GM23248 (cell line): ENCODE measurements around the gene PTPN20. TPM values are rescaled to one million over a fixed set of nuclear protein-coding genes. Genes with fewer than 3 reads are reported as not detected.
A peak's percentile ranks its signal among the peaks of the same experiment; 100 is the strongest.

Experiments
- DNase-seq: peaks from one replicate; pipeline ENCODE4 v3.0.0-alpha.2; 2015
- H2AFZ ChIP-seq: fragments of 200-600 bp; sonication (generic); 2 replicates; pipeline ENCODE4 v1.6.1; 2016; ENCODE audit warnings: antibody characterized with exemption
- H3F3A ChIP-seq: fragments of 200-600 bp; sonication (generic); 2 replicates; pipeline ENCODE4 v1.6.1; 2016; ENCODE audit warnings: mild to moderate bottlenecking, antibody characterized with exemption, mixed run types; ENCODE audit not compliant: insufficient read depth
- H3K27ac ChIP-seq: fragments of 200-600 bp; sonication (generic); 2 replicates; pipeline ENCODE4 v1.5.1; 2016; ENCODE audit warnings: mild to moderate bottlenecking
- H3K27me3 ChIP-seq: fragments of 200-600 bp; sonication (generic); replicated peaks from 2 replicates; pipeline ENCODE4 v1.6.1; 2016; ENCODE audit warnings: mild to moderate bottlenecking; ENCODE audit not compliant: insufficient read depth
- H3K36me3 ChIP-seq: fragments of 200-600 bp; sonication (generic); 2 replicates; pipeline ENCODE4 v1.6.1; 2016; ENCODE audit warnings: low read depth, mild to moderate bottlenecking
- H3K4me1 ChIP-seq: fragments of 200-600 bp; sonication (generic); 2 replicates; pipeline ENCODE4 v1.6.1; 2016; ENCODE audit warnings: mild to moderate bottlenecking; ENCODE audit not compliant: insufficient read depth
- H3K4me2 ChIP-seq: fragments of 200-600 bp; sonication (generic); one replicate; pipeline ENCODE4 v1.6.1; 2016; ENCODE audit warnings: mild to moderate bottlenecking; ENCODE audit not compliant: unreplicated experiment
- H3K4me3 ChIP-seq: fragments of 200-600 bp; sonication (generic); 2 replicates; pipeline ENCODE4 v1.5.1; 2016; ENCODE audit warnings: mild to moderate bottlenecking
- H3K79me2 ChIP-seq: fragments of 200-600 bp; sonication (generic); 2 replicates; pipeline ENCODE4 v1.6.1; 2016; ENCODE audit warnings: mild to moderate bottlenecking; ENCODE audit not compliant: insufficient read depth
- H3K9ac ChIP-seq: fragments of 200-600 bp; sonication (generic); 2 replicates; pipeline ENCODE4 v1.6.1; 2016; ENCODE audit warnings: mild to moderate bottlenecking
- H3K9me2 ChIP-seq: fragments of 200-600 bp; sonication (generic); 2 replicates; pipeline ENCODE4 v1.6.1; 2016; ENCODE audit warnings: mixed run types, mild to moderate bottlenecking, moderate library complexity; ENCODE audit not compliant: insufficient read depth
- H3K9me3 ChIP-seq: fragments of 200-600 bp; sonication (generic); one replicate; pipeline ENCODE4 v1.6.1; 2017; ENCODE audit warnings: low read depth
- H4K20me1 ChIP-seq: fragments of 200-600 bp; sonication (generic); 2 replicates; pipeline ENCODE4 v1.6.0; 2016; ENCODE audit not compliant: insufficient read depth
- EZH2 ChIP-seq: fragments of 200-600 bp; sonication (generic); IDR thresholded peaks from 2 replicates; pipeline ENCODE4 v1.6.1; 2018; ENCODE audit warnings: antibody characterized with exemption, mild to moderate bottlenecking; ENCODE audit not compliant: insufficient read depth, poor library complexity, severe bottlenecking
- EZH2phosphoT487 ChIP-seq: fragments of 200-600 bp; sonication (generic); IDR thresholded peaks from 2 replicates; pipeline ENCODE4 v1.6.1; 2018; ENCODE audit warnings: antibody characterized with exemption, moderate library complexity, mild to moderate bottlenecking, low read depth; ENCODE audit not compliant: insufficient read depth
- WGBS, 2 experiments: methylation state at CpG; one replicate each; pipeline ENCODE4 v1.1.6; 2015 to 2017; ENCODE audit warnings: low lambda C conversion rate in 2 of 2, low coverage in 1 of 2; ENCODE audit errors: missing lambda C conversion rate in 2 of 2; 5-methylcytosine and 5-hydroxymethylcytosine counted together
- in situ Hi-C: fragments of 300-500 bp; cut with MboI; formaldehyde crosslinking; loops from 2 replicates; pipeline ENCODE4 v1.15.0; 2020
- polyA plus RNA-seq: library from polyadenylated mRNA; unstranded; fragments of >200 nt; fragmentation: Nextera tagmentation; extraction: Ambion mirVana; gene quantifications from 2 replicates; pipeline ENCODE4 v1.2.1, GENCODE V29; 2016
- total RNA-seq: library from RNA; depleted of rRNA; stranded (reverse); fragments of >200 nt; shearing (Covaris generic); gene quantifications from 2 replicates; pipeline ENCODE4 v1.2.3, GENCODE V29; 2014

Gene PTPN20
- total and polyA plus RNA-seq, 2 experiments from 2014 or later: 0.15 to 0.22 TPM

GRCh38 chr10:47031211-47031900, 120.1 kb downstream of the PTPN20 start:
- no peaks in the 10 kb centered on the region for H3K27me3 ChIP-seq
- TF ChIP-seq EZH2: no peak
- TF ChIP-seq EZH2phosphoT487: no peak
- peak overlapping the region; percentile 65 for H2AFZ ChIP-seq
- no peaks in the 10 kb centered on the region for H3K9me2 ChIP-seq
- no peaks in the 10 kb centered on the region for H3K36me3 ChIP-seq
- peak; percentile 61 for DNase-seq
- H3K9me3 ChIP-seq: no peaks in the 10 kb centered on the region
- H3K27ac ChIP-seq: peak overlapping the region; percentile 50
- no peaks in the 10 kb centered on the region for H3K79me2 ChIP-seq
- H3K4me1 ChIP-seq: peaks cover 11% of the 10 kb centered on the region
- H3K4me2 ChIP-seq: no peak overlapping the region
- in situ Hi-C loops: no loop called here
- H3K4me3 ChIP-seq: no peak overlapping the region
- no peak overlapping the region for H3K9ac ChIP-seq
- WGBS, 2 experiments: 20 to 25% methylated on average over 7 of the region's 7 CpGs
- H4K20me1 ChIP-seq: no peaks in the 10 kb centered on the region
- H3F3A ChIP-seq: no peaks in the 10 kb centered on the region

- no peaks in the 10 kb centered on the region for H3K27me3 ChIP-seq
- no peaks in the 10 kb centered on the region for H3F3A ChIP-seq
- H2AFZ ChIP-seq: peak overlapping the region; percentile 65
- H3K9ac ChIP-seq: no peak overlapping the region
- H4K20me1 ChIP-seq: no peaks in the 10 kb centered on the region
- TF ChIP-seq EZH2 (no peak), EZH2phosphoT487 (no peak)
- peak; percentile 90 for DNase-seq
- in situ Hi-C loops: no loop called here
- H3K9me3 ChIP-seq: no peaks in the 10 kb centered on the region
- peaks cover 11% of the 10 kb centered on the region for H3K4me1 ChIP-seq
- H3K4me2 ChIP-seq: peak overlapping the region; percentile 49
- WGBS, 2 experiments: 42 to 56% methylated on average over 5 to 7 of the region's 7 CpGs
- no peaks in the 10 kb centered on the region for H3K9me2 ChIP-seq
- H3K79me2 ChIP-seq: no peaks in the 10 kb centered on the region
- peak overlapping the region; percentile 50 for H3K27ac ChIP-seq
- no peaks in the 10 kb centered on the region for H3K36me3 ChIP-seq
- no peak overlapping the region for H3K4me3 ChIP-seq
These were observed 120.8 kb downstream of the PTPN20 start for GRCh38 chr10:47031901-47032465.

- TF ChIP-seq EZH2 (no peak), EZH2phosphoT487 (no peak)
- Histone ChIP-seq H3K9ac (no peak overlapping the region), H3K4me3 (no peak overlapping the region), H3K4me2 (no peak overlapping the region), H2AFZ (no peak overlapping the region), H3K79me2 (no peaks in the 10 kb centered on the region), H3K4me1 (peaks cover 11% of the 10 kb centered on the region), H4K20me1 (no peaks in the 10 kb centered on the region), H3F3A (no peaks in the 10 kb centered on the region), H3K36me3 (no peaks in the 10 kb centered on the region), H3K27ac (no peak overlapping the region), H3K27me3 (no peaks in the 10 kb centered on the region), H3K9me3 (no peaks in the 10 kb centered on the region), H3K9me2 (no peaks in the 10 kb centered on the region)
- in situ Hi-C loops: no loop called here
- DNase-seq: no peak
- WGBS, 2 experiments: 86 to 93% methylated on average over 5 of the region's 5 CpGs
These were observed 121.9 kb downstream of the PTPN20 start for GRCh38 chr10:47033081-47033480.

- Histone ChIP-seq H3K36me3 (no peaks in the 10 kb centered on the region), H3K79me2 (no peaks in the 10 kb centered on the region), H3F3A (no peaks in the 10 kb centered on the region), H3K27ac (no peak overlapping the region), H4K20me1 (no peaks in the 10 kb centered on the region), H3K27me3 (no peaks in the 10 kb centered on the region), H3K4me1 (peaks cover 11% of the 10 kb centered on the region), H3K4me3 (no peak overlapping the region), H3K4me2 (no peak overlapping the region), H3K9ac (no peak overlapping the region), H3K9me3 (no peaks in the 10 kb centered on the region), H3K9me2 (no peaks in the 10 kb centered on the region), H2AFZ (no peak overlapping the region)
- in situ Hi-C loops: no loop called here
- TF ChIP-seq EZH2phosphoT487: no peak
- TF ChIP-seq EZH2: no peak
- WGBS, 2 experiments: 86 to 88% methylated on average over 13 of the region's 13 CpGs
- no peak for DNase-seq
These were observed 122.5 kb downstream of the PTPN20 start for GRCh38 chr10:47033541-47034270.
